H9 (cell line): ENCODE data around the gene HOXC10. TPM values are rescaled to one million over a fixed set of nuclear protein-coding genes. Genes with fewer than 3 reads are reported as not detected.
A peak's percentile ranks its signal among the peaks of the same experiment; 100 is the strongest.

Experiments used
- DNase-seq: peaks from one replicate; pipeline ENCODE4 v3.0.0-alpha.2; 2017
- H2AFZ ChIP-seq: one replicate; pipeline ENCODE4 v1.6.1; 2013; ENCODE audit warnings: mild to moderate bottlenecking, low read length, control low read depth, moderate library complexity
- H2AK5ac ChIP-seq: 2 replicates; pipeline ENCODE4 v1.6.1; 2013; ENCODE audit warnings: low read length, control low read depth, mixed read lengths; ENCODE audit not compliant: insufficient read length
- H2BK120ac ChIP-seq: one replicate; pipeline ENCODE4 v1.6.1; 2013; ENCODE audit warnings: low read depth, mild to moderate bottlenecking, low read length, control low read depth, inconsistent platforms; ENCODE audit not compliant: poor library complexity, severe bottlenecking
- H2BK12ac ChIP-seq: 2 replicates; pipeline ENCODE4 v1.6.1; 2013; ENCODE audit warnings: low read length, control low read depth, mixed read lengths, low read depth; ENCODE audit not compliant: insufficient read length
- H2BK15ac ChIP-seq: 2 replicates; pipeline ENCODE4 v1.6.1; 2013; ENCODE audit warnings: low read depth, low read length, control low read depth
- H2BK20ac ChIP-seq: one replicate; pipeline ENCODE4 v1.6.1; 2013; ENCODE audit warnings: low read depth, mild to moderate bottlenecking, low read length, control low read depth, inconsistent platforms; ENCODE audit not compliant: poor library complexity, severe bottlenecking
- H2BK5ac ChIP-seq: 2 replicates; pipeline ENCODE4 v1.6.1; 2013; ENCODE audit warnings: low read length, control low read depth, mixed read lengths; ENCODE audit not compliant: insufficient read length
- H3K14ac ChIP-seq: 2 replicates; pipeline ENCODE4 v1.6.1; 2013; ENCODE audit warnings: low read length, control low read depth; ENCODE audit not compliant: insufficient read depth
- H3K18ac ChIP-seq: 2 replicates; pipeline ENCODE4 v1.6.1; 2013; ENCODE audit warnings: low read depth, mild to moderate bottlenecking, mixed read lengths, low read length, control low read depth; ENCODE audit not compliant: insufficient read length
- H3K23ac ChIP-seq: 2 replicates; pipeline ENCODE4 v1.6.1; 2013; ENCODE audit warnings: low read length, control low read depth, mixed read lengths, low read depth; ENCODE audit not compliant: insufficient read length
- H3K23me2 ChIP-seq: 2 replicates; pipeline ENCODE4 v1.6.1; 2013; ENCODE audit warnings: low read depth, mild to moderate bottlenecking, mixed read lengths, low read length, control low read depth; ENCODE audit not compliant: insufficient read length, poor library complexity, severe bottlenecking
- H3K27ac ChIP-seq: 2 replicates; pipeline ENCODE4 v1.5.1; 2013; ENCODE audit warnings: low read length, control low read depth, mixed read lengths, low read depth; ENCODE audit not compliant: insufficient read length
- H3K27me3 ChIP-seq: 2 replicates; pipeline ENCODE4 v1.6.1; 2013; ENCODE audit warnings: low read length, control low read depth, inconsistent platforms; ENCODE audit not compliant: insufficient read depth
- H3K4ac ChIP-seq: 2 replicates; pipeline ENCODE4 v1.6.1; 2013; ENCODE audit warnings: low read depth, mild to moderate bottlenecking, control low read depth, inconsistent platforms, low read length, moderate library complexity
- H3K4me1 ChIP-seq: 2 replicates; pipeline ENCODE4 v1.6.1; 2013; ENCODE audit warnings: low read length, control low read depth, inconsistent platforms; ENCODE audit not compliant: insufficient read depth
- H3K4me2 ChIP-seq: 2 replicates; pipeline ENCODE4 v1.6.1; 2013; ENCODE audit warnings: low read length, control low read depth, mixed read lengths; ENCODE audit not compliant: insufficient read length, insufficient read depth
- H3K56ac ChIP-seq: 2 replicates; pipeline ENCODE4 v1.6.1; 2013; ENCODE audit warnings: low read depth, mild to moderate bottlenecking, mixed read lengths, low read length, control low read depth; ENCODE audit not compliant: insufficient read length
- H3K79me1 ChIP-seq: 2 replicates; pipeline ENCODE4 v1.6.1; 2013; ENCODE audit warnings: low read depth, mild to moderate bottlenecking, moderate library complexity, low read length, control low read depth, inconsistent platforms; ENCODE audit not compliant: insufficient read depth, poor library complexity, severe bottlenecking
- H3K79me2 ChIP-seq: 2 replicates; pipeline ENCODE4 v1.6.1; 2013; ENCODE audit warnings: low read length, control low read depth, inconsistent platforms; ENCODE audit not compliant: insufficient read depth
- H3K9ac ChIP-seq: 2 replicates; pipeline ENCODE4 v1.6.1; 2013; ENCODE audit warnings: low read length, control low read depth, mixed read lengths; ENCODE audit not compliant: insufficient read length; ENCODE audit errors: extremely low read depth
- H3K9me3 ChIP-seq: one replicate; pipeline ENCODE4 v1.6.1; 2013; ENCODE audit warnings: low read depth, low read length, inconsistent platforms; ENCODE audit not compliant: control insufficient read depth
- H3T11ph ChIP-seq: one replicate; pipeline ENCODE4 v1.6.1; 2013; ENCODE audit warnings: mild to moderate bottlenecking, low read length, control low read depth, inconsistent platforms
- H4K20me1 ChIP-seq: one replicate; pipeline ENCODE4 v1.6.1; 2013; ENCODE audit not compliant: control insufficient read depth, insufficient read length, insufficient read depth
- H4K5ac ChIP-seq: 2 replicates; pipeline ENCODE4 v1.6.1; 2013; ENCODE audit warnings: low read depth, mild to moderate bottlenecking, mixed read lengths, low read length, control low read depth; ENCODE audit not compliant: insufficient read length
- H4K8ac ChIP-seq: replicated peaks from 2 replicates; pipeline ENCODE4 v1.6.1; 2013; ENCODE audit warnings: low read length, control low read depth, mixed read lengths, low read depth; ENCODE audit not compliant: insufficient read length
- H4K91ac ChIP-seq: 2 replicates; pipeline ENCODE4 v1.6.1; 2013; ENCODE audit warnings: low read depth, mild to moderate bottlenecking, moderate library complexity, mixed read lengths, low read length, control low read depth; ENCODE audit not compliant: insufficient read length
- H3K27ac Mint-ChIP-seq, 3 experiments: 2 replicates in 2 of 3; 3 replicates in 1 of 3; pipeline ENCODE4 v1.8.0; 2020 to 2021; ENCODE audit warnings: mixed read lengths in 3 of 3, mild to moderate bottlenecking in 1 of 3, moderate library complexity in 1 of 3
- H3K27me3 Mint-ChIP-seq: 2 replicates; pipeline ENCODE4 v1.8.0; 2021; ENCODE audit warnings: low read depth, mild to moderate bottlenecking, moderate library complexity, mixed read lengths
- H3K36me3 Mint-ChIP-seq, 3 experiments: 2 replicates in 2 of 3; 3 replicates in 1 of 3; pipeline ENCODE4 v1.8.0; 2020 to 2021; ENCODE audit warnings: low read depth in 3 of 3, mixed read lengths in 3 of 3; ENCODE audit not compliant: insufficient read depth in 1 of 3
- H3K4me1 Mint-ChIP-seq, 2 experiments: 2 replicates each; pipeline ENCODE4 v1.8.0; 2020; ENCODE audit warnings: mixed read lengths in 2 of 2
- H3K4me3 Mint-ChIP-seq, 2 experiments: 2 replicates in 1 of 2; 3 replicates in 1 of 2; pipeline ENCODE4 v1.8.0; 2020 to 2021; ENCODE audit warnings: mild to moderate bottlenecking in 2 of 2, mixed read lengths in 2 of 2, moderate library complexity in 1 of 2
- H3K9me3 Mint-ChIP-seq, 2 experiments: 2 replicates in 1 of 2; 3 replicates in 1 of 2; pipeline ENCODE4 v1.8.0; 2020; ENCODE audit warnings: mild to moderate bottlenecking in 2 of 2, mixed read lengths in 2 of 2, moderate library complexity in 1 of 2
- CTCF ChIP-seq: fragments of 200-600 bp; sonication (generic); conservative IDR thresholded peaks from 3 replicates; pipeline ENCODE4 v1.8.0; 2021; ENCODE audit warnings: antibody characterized with exemption, mild to moderate bottlenecking
- WGBS: extraction: QIAGEN DNeasy Blood & Tissue Kit; methylation state at CpG from one replicate; pipeline ENCODE4 v1.1.7; 2013; ENCODE audit warnings: missing lambda C conversion rate, low lambda C conversion rate, mixed read lengths; ENCODE audit not compliant: insufficient read length; ENCODE audit errors: extremely low coverage; 5-methylcytosine and 5-hydroxymethylcytosine counted together
- total RNA-seq: library from RNA; stranded (reverse); gene quantifications from 2 replicates; pipeline ENCODE4 v1.2.1, GENCODE V29; 2021

HOXC10 gene
- total RNA-seq, 1 experiment from 2014 or later = not detected

- Histone ChIP-seq H2BK15ac (no peak overlapping the region), H2AK5ac (no peak overlapping the region), H3K79me2 (no peaks in the 10 kb centered on the region), H3K56ac (no peak overlapping the region), H3K27ac (no peak overlapping the region), H4K8ac (no peak overlapping the region), H3K4ac (no peak overlapping the region), H2BK12ac (no peak overlapping the region), H2BK5ac (no peak overlapping the region), H3K4me2 (no peak overlapping the region), H3K23ac (no peak overlapping the region), H3K27me3 (peaks cover 96% of the 10 kb centered on the region), H3K4me1 (no peaks in the 10 kb centered on the region), H2AFZ (no peak overlapping the region), H2BK20ac (no peak overlapping the region), H4K5ac (no peak overlapping the region), H4K91ac (no peak overlapping the region), H4K20me1 (no peaks in the 10 kb centered on the region), H3K79me1 (no peaks in the 10 kb centered on the region), H3K14ac (no peak overlapping the region), H3K9ac (no peak overlapping the region), H3K18ac (no peak overlapping the region), H3K23me2 (no peaks in the 10 kb centered on the region), H3K9me3 (no peaks in the 10 kb centered on the region), H3T11ph (no peak overlapping the region), H2BK120ac (no peak overlapping the region)
- H3K27ac Mint-ChIP-seq = no peak overlapping the region
- peak; percentile 73 for DNase-seq
- no peak overlapping the region for H3K4me3 Mint-ChIP-seq
- WGBS = no CpG with 5 or more reads among the region's 31 CpGs
- no peak for TF ChIP-seq CTCF
- peaks cover 4 to 6% of the 10 kb centered on the region in 2 experiments; a peak in 3 of 5 replicates for H3K9me3 Mint-ChIP-seq
- H3K36me3 Mint-ChIP-seq = no peaks in the 10 kb centered on the region
- H3K27me3 Mint-ChIP-seq = peaks cover 100% of the 10 kb centered on the region
- peaks cover 7 to 21% of the 10 kb centered on the region in 2 experiments for H3K4me1 Mint-ChIP-seq
These were observed 20.0 kb downstream of the HOXC10 start for GRCh38 chr12:54004841-54005530.
